GM23338 (cell line): ENCODE results near the gene COL18A1. TPM values are rescaled to one million over a fixed set of nuclear protein-coding genes. Genes with fewer than 3 reads are reported as not detected.

Experiments
- ATAC-seq: fragments of 200-7000 bp; cut with Tn5 transposase; 3 replicates; pipeline ENCODE4 v1.9.1; 2020
- DNase-seq: peaks from one replicate; pipeline ENCODE4 v3.0.0-alpha.2; 2015; ENCODE audit warnings: low spot score
- H2AFZ ChIP-seq: fragments of 200-600 bp; sonication (generic); 2 replicates; pipeline ENCODE4 v1.8.0; 2016; ENCODE audit warnings: antibody characterized with exemption, mild to moderate bottlenecking, moderate library complexity
- H3F3A ChIP-seq: fragments of 200-600 bp; sonication (generic); replicated peaks from 2 replicates; pipeline ENCODE4 v1.8.0; 2017; ENCODE audit warnings: antibody characterized with exemption, mixed run types, low read depth
- H3K27ac ChIP-seq: fragments of 200-600 bp; sonication (generic); 2 replicates; pipeline ENCODE4 v1.6.1; 2016; ENCODE audit warnings: low read depth
- H3K27me3 ChIP-seq: fragments of 200-600 bp; sonication (generic); 2 replicates; pipeline ENCODE4 v1.8.0; 2016; ENCODE audit warnings: mild to moderate bottlenecking, mixed run types, moderate library complexity; ENCODE audit not compliant: insufficient read depth
- H3K36me3 ChIP-seq: fragments of 200-600 bp; sonication (generic); 2 replicates; pipeline ENCODE4 v1.8.0; 2016; ENCODE audit warnings: mild to moderate bottlenecking; ENCODE audit not compliant: insufficient read depth
- H3K4me1 ChIP-seq: fragments of 200-600 bp; sonication (generic); 2 replicates; pipeline ENCODE4 v1.8.0; 2016; ENCODE audit warnings: mild to moderate bottlenecking, moderate library complexity; ENCODE audit not compliant: insufficient read depth
- H3K4me2 ChIP-seq: fragments of 200-600 bp; sonication (generic); 2 replicates; pipeline ENCODE4 v1.7.1; 2017; ENCODE audit warnings: mixed run types
- H3K4me3 ChIP-seq: fragments of 200-600 bp; sonication (generic); 2 replicates; pipeline ENCODE4 v1.6.1; 2016; ENCODE audit warnings: mixed run types
- H3K79me2 ChIP-seq: fragments of 200-600 bp; sonication (generic); replicated peaks from 2 replicates; pipeline ENCODE4 v1.8.0; 2017; ENCODE audit warnings: mild to moderate bottlenecking; ENCODE audit not compliant: insufficient read depth
- H3K9me2 ChIP-seq: fragments of 200-600 bp; sonication (generic); 2 replicates; pipeline ENCODE4 v1.8.0; 2017; ENCODE audit not compliant: insufficient read depth
- H4K20me1 ChIP-seq: fragments of 200-600 bp; sonication (generic); replicated peaks from 2 replicates; pipeline ENCODE4 v1.8.0; 2017; ENCODE audit warnings: mild to moderate bottlenecking; ENCODE audit not compliant: insufficient read depth
- H3K27ac Mint-ChIP-seq: 2 replicates; pipeline ENCODE4 v1.8.0; 2020; ENCODE audit warnings: inconsistent platforms, mild to moderate bottlenecking, moderate library complexity, mixed read lengths
- H3K27me3 Mint-ChIP-seq: 3 replicates; pipeline ENCODE4 v1.8.0; 2022; ENCODE audit warnings: low read depth, mild to moderate bottlenecking, moderate library complexity, mixed read lengths, inconsistent platforms; ENCODE audit not compliant: insufficient read depth, poor library complexity
- H3K36me3 Mint-ChIP-seq: 3 replicates; pipeline ENCODE4 v1.8.0; 2021; ENCODE audit warnings: low read depth, mild to moderate bottlenecking, inconsistent platforms, moderate library complexity, mixed read lengths
- H3K4me1 Mint-ChIP-seq: 3 replicates; pipeline ENCODE4 v1.8.0; 2020; ENCODE audit warnings: mild to moderate bottlenecking, inconsistent platforms, mixed read lengths
- H3K4me3 Mint-ChIP-seq: 3 replicates; pipeline ENCODE4 v1.8.0; 2021; ENCODE audit warnings: moderate library complexity, mild to moderate bottlenecking, inconsistent platforms, mixed read lengths
- H3K9me3 Mint-ChIP-seq: 3 replicates; pipeline ENCODE4 v1.8.0; 2020; ENCODE audit warnings: moderate library complexity, mild to moderate bottlenecking, inconsistent platforms, mixed read lengths
- CREB1 ChIP-seq: fragments of 250-450 bp; sonication (Bioruptor Pico); IDR thresholded peaks from 2 replicates; pipeline ENCODE4 v1.5.0; 2020; ENCODE audit warnings: low read depth, mild to moderate bottlenecking, moderate library complexity
- CTCF ChIP-seq, 2 experiments: fragments of 200-600 bp in 1 of 2; sonication (generic) in 1 of 2; conservative IDR thresholded peaks; 2 replicates each; pipeline versions ENCODE4 v1.5.1 to v1.6.1; 2016 to 2017; ENCODE audit warnings: antibody characterized with exemption in 2 of 2, low read depth in 2 of 2, mild to moderate bottlenecking in 2 of 2, moderate library complexity in 1 of 2
- ETS1 ChIP-seq: IDR thresholded peaks from 2 replicates; pipeline ENCODE4 v1.6.1; 2016; ENCODE audit warnings: antibody characterized with exemption
- EZH2 ChIP-seq: fragments of 200-600 bp; sonication (generic); IDR thresholded peaks from one replicate; pipeline ENCODE4 v1.8.0; 2017; ENCODE audit warnings: antibody characterized with exemption, mild to moderate bottlenecking, low read depth; ENCODE audit not compliant: unreplicated experiment
- EZH2phosphoT487 ChIP-seq: fragments of 200-600 bp; sonication (generic); IDR thresholded peaks from one replicate; pipeline ENCODE4 v1.8.1; 2018; ENCODE audit warnings: antibody characterized with exemption; ENCODE audit not compliant: unreplicated experiment
- JUNB ChIP-seq: IDR thresholded peaks from one replicate; pipeline ENCODE4 v1.6.1; 2016; ENCODE audit warnings: antibody characterized with exemption; ENCODE audit not compliant: unreplicated experiment
- NANOG ChIP-seq: IDR thresholded peaks from 2 replicates; pipeline ENCODE4 v1.6.1; 2016; ENCODE audit warnings: antibody characterized with exemption, borderline replicate concordance
- POLR2AphosphoS5 ChIP-seq: IDR thresholded peaks from 2 replicates; pipeline ENCODE4 v1.6.1; 2016; ENCODE audit warnings: antibody characterized with exemption, low read depth
- REST ChIP-seq: IDR thresholded peaks from one replicate; pipeline ENCODE4 v1.6.1; 2018; ENCODE audit warnings: antibody characterized with exemption; ENCODE audit not compliant: unreplicated experiment
- STAT1 ChIP-seq: IDR thresholded peaks from one replicate; pipeline ENCODE4 v1.6.1; 2016; ENCODE audit warnings: antibody characterized with exemption; ENCODE audit not compliant: unreplicated experiment
- ZNF114 ChIP-seq: fragments of 250-450 bp; sonication (Bioruptor Pico); IDR thresholded peaks from 2 replicates; pipeline ENCODE4 v1.5.0; 2020; ENCODE audit warnings: mild to moderate bottlenecking, moderate library complexity
- ZNF331 ChIP-seq: fragments of 250-450 bp; sonication (Bioruptor Pico); IDR thresholded peaks from 2 replicates; pipeline ENCODE4 v1.5.0; 2020; ENCODE audit warnings: low read depth, mild to moderate bottlenecking, moderate library complexity
- ZNF462 ChIP-seq: fragments of 250-450 bp; sonication (Bioruptor Pico); IDR thresholded peaks from 2 replicates; pipeline ENCODE4 v1.5.0; 2020; ENCODE audit warnings: mild to moderate bottlenecking, moderate library complexity
- polyA plus RNA-seq: library from polyadenylated mRNA; unstranded; fragments of >200 nt; fragmentation: Nextera tagmentation; extraction: Ambion mirVana; gene quantifications from 2 replicates; pipeline ENCODE4 v1.2.1, GENCODE V29; 2016
- total RNA-seq: library from RNA; depleted of rRNA; stranded (reverse); fragments of >200 nt; shearing (Covaris generic); gene quantifications from 2 replicates; pipeline ENCODE4 v1.2.3, GENCODE V29; 2014

COL18A1 gene
- total and polyA plus RNA-seq, 2 experiments from 2014 or later, result 38.4 to 430 TPM

GRCh38 chr21:45490049-45490731, 85.2 kb downstream of the COL18A1 start:
- no peak overlapping the region for H3K4me2 ChIP-seq
- no peaks in the 10 kb centered on the region for H3K27me3 ChIP-seq
- H3K27ac Mint-ChIP-seq, result no peak overlapping the region
- no peaks in the 10 kb centered on the region for H3K79me2 ChIP-seq
- H2AFZ ChIP-seq, result no peak overlapping the region
- H3K9me3 Mint-ChIP-seq, result no peaks in the 10 kb centered on the region
- H4K20me1 ChIP-seq, result no peaks in the 10 kb centered on the region; the same call in none of the 2 replicates
- no peak for TF ChIP-seq ZNF331 (CRISPR knock-in tag)
- no peak for TF ChIP-seq ZNF114 (CRISPR knock-in tag)
- no peak for TF ChIP-seq EZH2
- TF ChIP-seq REST, result no peak
- no peak for TF ChIP-seq CTCF (conservative IDR thresholded peaks at IDR 0.05; ENCODE audit: low read depth in 2 of 2)
- no peak for TF ChIP-seq ETS1
- no peak for TF ChIP-seq CREB1 (CRISPR knock-in tag)
- TF ChIP-seq EZH2phosphoT487, result no peak
- TF ChIP-seq NANOG, result no peak
- no peak for TF ChIP-seq JUNB
- no peak for TF ChIP-seq ZNF462 (CRISPR knock-in tag)
- TF ChIP-seq POLR2AphosphoS5, result no peak
- no peak for TF ChIP-seq STAT1
- H3K36me3 ChIP-seq, result no peaks in the 10 kb centered on the region
- ATAC-seq (no peak), DNase-seq (no peak)
- H3K27me3 Mint-ChIP-seq, result peaks cover 6% of the 10 kb centered on the region
- no peaks in the 10 kb centered on the region for H3F3A ChIP-seq
- no peak overlapping the region for H3K27ac ChIP-seq
- peaks cover 10% of the 10 kb centered on the region for H3K4me1 ChIP-seq
- H3K4me3 Mint-ChIP-seq, result no peak overlapping the region
- H3K9me2 ChIP-seq, result no peaks in the 10 kb centered on the region
- no peak overlapping the region for H3K4me3 ChIP-seq
- H3K4me1 Mint-ChIP-seq, result peaks cover 21% of the 10 kb centered on the region
- H3K36me3 Mint-ChIP-seq, result peaks cover 31% of the 10 kb centered on the region
